Activated CD8-positive, alpha-beta memory T cell treated with anti-CD3 and anti-CD28 coated beads for 48 hours (primary cell): ENCODE results near the gene FOXI1.

ENCODE experiments used
- DNase-seq, 3 experiments: peaks; one replicate each; pipeline ENCODE4 v3.0.0-alpha.2; 2020; ENCODE audit warnings: low read depth in 2 of 3, low spot score in 2 of 3

The FOXI1 gene

DNA sequence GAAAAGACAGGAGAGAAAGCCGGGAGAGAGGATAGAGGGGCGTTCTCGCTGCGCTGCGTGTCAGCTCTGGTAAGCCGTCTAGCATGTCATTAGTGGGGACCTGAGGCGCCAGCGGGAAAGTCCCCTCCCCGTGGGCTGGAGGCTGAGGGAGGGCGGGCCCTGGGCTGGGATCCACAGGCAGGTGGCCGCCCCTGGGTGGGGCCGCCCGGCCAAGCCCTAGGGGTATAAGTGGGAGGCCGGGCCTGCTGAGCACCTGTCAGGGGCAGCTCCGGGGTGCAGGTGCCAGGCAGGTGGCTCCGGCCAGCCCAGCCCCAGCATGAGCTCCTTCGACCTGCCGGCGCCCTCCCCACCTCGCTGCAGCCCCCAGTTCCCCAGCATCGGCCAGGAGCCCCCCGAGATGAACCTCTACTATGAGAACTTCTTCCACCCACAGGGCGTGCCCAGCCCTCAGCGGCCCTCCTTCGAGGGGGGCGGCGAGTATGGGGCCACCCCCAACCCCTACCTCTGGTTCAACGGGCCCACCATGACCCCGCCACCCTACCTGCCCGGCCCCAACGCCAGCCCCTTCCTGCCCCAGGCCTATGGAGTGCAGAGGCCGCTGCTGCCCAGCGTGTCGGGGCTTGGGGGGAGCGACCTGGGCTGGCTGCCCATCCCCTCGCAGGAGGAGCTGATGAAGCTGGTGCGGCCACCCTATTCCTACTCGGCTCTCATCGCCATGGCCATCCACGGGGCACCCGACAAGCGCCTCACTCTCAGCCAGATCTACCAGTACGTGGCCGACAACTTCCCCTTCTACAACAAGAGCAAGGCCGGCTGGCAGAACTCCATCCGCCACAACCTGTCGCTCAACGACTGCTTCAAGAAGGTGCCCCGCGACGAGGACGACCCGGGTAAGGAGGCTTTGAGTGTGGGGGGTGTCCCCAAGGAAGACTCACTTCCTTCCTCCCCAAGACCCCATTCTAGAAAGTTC lies at the start of gene FOXI1:
TSS of gene FOXI1 (plus strand) at position 256 of the 970 bp plus-strand sequence. CDS start at position 317, 61 bp downstream.
- DNase-seq = no peak

DNA sequence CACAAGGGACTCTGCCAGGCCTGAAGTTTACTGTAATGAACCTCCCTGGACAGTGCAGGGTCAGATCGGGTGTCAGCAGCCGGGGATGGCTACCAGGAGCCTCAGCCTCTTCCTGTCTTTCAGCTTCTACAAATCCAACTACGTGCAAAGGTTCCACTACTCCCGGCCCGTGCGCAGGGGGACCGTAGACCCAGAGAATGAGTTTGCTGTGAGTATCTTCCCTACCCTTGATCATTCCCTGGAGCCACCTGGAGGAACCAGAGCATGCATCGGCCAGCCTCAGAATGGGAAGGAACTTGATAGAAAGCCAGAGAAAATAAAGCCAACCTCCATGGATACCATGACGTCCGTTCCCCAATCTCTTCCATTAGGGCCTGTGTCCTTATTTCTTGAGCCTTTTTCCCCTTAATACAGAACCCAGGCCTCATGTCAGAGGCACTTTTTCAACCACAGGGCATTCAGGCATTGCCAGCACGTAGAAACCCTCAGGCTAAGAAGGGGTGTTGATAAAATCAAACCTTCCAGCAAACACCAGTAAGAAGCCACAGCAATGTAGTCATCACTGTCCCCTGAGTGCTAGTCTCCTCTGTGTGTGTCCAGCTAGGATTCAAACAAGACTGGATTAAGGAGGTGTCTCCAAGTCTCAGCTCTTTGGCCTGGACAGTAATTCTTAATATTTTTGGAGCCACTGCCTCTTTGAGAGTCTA lies 49.0 kb upstream of the FOXI1 start:
- DNase-seq = no peak

DNA sequence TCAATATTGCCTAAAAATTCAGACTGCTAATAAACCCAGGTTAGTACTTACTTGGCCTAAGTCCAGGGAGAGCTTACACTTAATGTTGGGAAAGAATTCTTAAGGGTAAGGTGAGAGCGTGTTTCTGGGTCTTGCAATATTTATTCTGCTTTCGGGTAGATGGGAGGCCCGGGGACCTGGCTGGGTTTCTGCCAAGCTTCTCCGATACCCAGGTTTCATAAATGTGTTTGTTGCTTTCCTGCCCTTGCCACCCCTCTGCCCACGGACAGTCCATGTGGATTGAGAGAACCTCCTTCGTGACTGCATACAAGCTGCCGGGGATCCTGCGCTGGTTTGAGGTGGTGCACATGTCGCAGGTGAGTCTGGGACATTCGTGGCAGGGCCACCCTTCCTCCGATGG lies 48.4 kb upstream of the FOXI1 start:
- DNase-seq = no peak

DNA sequence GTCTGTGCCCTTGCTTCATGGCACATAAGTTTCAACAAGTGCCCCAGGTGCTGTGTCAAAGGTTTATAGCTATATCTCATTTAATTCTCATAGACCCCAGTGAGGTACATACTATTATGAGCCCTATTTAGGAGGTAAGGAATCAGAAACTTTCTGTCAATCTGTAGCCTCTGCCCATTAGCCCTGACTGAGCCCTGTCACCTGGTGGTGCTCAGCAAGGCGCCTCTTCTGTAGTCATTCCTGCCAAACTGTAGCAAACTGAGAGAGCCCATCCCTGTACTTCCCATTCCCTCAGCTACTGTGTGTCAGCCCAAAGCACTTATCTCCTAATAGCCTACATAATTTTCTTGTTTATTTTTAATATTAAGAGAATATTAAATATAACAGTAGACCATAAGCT lies 46.5 kb upstream of the FOXI1 start:
- no peak for DNase-seq

DNA sequence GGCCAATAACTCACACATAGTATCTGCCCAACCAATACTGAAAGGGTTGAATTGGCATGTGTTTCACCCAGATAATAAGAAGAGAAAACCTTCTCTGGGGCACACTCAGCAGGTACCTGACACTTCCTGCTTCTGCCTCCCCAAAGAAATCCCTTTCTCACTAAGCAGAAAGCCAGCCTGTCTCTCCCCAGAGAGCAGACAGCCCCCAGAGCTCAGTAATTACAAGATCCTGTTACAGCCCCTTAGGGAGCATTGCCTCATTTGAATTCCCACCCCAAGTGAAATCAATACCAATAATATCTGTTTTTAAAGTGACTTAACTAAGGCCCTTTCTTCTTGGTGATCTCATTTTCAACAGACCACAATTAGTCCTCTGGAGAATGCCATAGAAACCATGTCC lies 38.5 kb upstream of the FOXI1 start:
- DNase-seq = no peak

DNA sequence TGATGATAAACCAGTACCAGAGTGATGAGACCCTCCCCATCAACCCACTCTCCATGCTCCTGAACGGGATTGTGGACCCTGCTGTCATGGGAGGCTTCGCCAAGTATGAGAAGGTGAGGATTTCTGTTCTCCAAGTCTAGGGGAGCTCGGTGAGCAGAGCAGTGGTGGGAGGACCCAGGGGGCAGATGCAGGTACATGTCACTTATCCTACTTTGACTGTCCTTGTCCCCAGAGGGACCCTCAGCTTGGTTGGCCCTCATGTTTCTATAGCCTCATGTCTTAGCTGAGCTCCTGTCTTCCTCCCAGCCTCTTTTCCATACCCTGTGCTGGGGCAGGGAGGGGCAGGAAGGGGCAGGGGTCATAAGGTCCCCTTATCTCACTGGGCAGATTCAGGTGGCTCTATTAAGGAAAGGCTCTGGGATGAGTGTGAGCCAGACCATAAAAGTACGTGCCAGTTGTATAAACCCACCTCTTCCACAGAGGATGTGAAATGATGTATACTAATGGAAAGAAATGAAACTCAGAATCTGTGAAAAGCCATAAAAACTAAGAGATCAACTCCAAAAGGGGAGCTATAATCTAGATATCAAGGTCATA lies 38.0 kb upstream of the FOXI1 start:
- DNase-seq = no peak

DNA sequence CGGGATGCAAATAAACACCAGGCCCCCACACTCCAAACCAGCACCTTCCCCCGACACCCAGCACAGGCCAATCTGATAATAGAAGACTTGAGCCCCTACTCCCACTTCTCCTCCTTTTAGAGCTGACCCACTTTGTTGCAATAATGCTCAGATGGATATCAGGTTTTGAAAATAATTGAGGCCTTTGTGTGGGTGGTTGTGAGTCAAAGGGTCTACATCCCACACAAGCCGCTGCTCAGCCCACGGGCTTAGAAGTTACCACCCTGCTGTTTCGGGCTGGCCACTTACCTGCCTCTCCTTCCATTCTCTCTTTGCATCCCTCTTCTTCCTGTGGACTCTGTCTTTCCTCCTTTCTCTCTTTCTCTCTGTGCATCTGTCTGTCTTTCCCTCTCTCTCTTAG lies 36.2 kb upstream of the FOXI1 start:
- no peak for DNase-seq

DNA sequence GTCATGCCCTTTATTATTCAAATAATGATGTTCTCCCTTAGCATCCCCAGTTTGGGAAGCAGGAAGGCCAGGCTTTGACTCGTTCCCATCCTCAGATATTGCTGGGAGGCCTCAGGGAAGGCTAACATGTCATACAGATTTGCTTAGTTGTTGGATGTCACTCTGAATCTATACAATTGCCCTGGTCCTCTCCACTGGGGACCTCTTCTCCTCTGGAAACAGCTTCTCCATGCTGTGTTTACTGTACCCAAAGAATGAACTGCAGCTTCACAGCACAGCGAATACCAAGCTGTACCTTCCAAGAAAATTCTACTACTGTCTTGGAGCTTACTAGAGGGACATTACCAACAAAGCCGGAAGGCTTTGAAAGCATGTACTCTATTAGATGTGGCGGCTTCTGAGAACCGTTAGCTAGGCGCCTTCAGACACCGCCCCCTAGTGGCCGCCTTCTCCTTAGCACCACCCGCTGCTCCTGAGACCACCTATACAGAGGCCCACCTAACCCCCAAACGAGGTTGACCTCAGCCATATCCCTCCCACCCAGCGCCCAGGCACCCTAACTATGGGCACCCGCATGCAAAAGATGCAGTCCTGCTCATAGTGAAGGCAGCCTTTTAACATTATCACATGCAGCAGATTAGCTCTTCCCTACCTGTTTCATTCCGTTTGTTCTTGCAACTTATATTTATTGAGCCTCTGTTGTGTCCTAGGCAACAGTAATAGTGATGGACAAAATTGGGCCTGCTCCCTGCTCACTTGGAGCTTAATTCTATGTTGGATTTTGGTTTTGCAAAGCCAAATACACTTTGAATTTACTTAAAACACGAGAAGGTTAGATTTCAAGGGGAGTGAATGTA lies 34.9 kb upstream of the FOXI1 start:
- peak in 1 of 3 experiments; percentile 27 for DNase-seq

DNA sequence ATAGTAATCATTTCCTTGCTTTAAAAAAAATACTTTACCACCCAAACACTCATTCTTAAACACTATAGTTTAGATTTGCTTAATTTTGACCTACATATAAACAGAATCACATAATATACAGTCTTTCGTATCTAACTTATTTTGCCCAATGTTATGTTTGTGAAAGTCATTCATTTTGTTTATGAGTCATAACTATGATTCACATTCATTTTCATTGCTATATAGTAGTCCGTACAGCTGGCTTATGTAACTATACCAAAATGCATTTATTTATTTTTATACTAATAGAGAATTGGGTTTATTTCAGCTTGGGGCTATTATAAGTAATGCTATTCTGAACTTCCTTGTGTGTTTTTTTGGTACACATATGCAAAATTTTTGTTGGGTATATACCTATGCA lies 33.9 kb upstream of the FOXI1 start:
- DNase-seq = no peak

DNA sequence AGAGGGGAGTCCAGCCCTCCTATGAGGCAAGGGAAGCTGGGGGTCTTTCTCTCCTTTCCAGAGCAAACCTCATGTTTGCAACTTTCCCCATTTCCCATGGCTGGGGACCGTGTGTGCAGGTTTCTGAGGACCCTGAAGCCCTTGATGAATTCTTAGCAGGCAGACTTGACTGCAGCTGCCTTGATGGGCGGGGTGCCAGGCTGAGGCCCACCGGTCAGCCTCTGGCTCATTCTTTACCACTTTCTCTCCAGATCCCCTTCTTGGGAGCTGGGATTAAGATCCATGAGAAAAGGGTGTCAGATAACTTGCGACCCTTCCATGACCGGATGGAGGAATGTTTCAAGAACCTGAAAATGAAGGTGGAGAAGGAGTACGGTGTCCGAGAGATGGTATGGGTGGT lies 30.0 kb upstream of the FOXI1 start:
- no peak for DNase-seq

DNA sequence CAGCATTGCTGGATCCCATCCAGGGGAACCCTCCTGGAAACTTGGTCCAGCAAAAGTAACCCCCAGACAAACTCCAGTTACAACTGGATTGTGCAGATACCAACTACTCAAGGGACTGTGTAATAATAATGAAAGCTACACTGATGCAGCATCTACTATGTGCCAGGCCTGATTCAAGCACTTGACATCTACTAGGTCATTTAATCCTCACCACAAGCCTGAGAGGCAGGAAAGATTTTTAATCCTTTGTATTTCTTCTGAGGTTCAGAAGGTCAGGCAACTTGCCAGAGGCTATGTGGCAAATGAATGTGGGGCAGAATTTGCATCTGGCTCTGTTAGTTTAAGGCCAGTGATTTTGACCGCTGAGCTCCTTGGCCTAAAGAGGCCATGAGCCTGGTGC lies 29.5 kb upstream of the FOXI1 start:
- DNase-seq = no peak

DNA sequence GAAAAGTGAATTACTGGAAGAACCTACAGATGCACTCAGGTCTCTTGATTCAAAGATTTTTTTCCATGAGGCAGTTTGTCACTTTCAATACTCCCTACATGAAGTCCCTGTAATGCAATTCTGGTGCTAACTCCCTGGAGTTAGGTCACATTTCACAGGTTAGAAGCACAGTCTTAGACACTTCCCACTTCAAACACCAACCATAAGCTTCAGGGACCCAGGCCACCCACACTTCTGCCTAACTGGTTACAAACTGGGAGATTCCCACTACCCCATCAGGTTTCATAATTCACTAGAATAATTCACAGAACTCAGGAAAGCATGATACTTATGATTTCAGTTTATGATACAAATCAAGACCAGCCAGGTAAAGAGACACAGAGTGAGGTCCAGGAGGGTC lies 29.0 kb upstream of the FOXI1 start:
- DNase-seq = no peak

DNA sequence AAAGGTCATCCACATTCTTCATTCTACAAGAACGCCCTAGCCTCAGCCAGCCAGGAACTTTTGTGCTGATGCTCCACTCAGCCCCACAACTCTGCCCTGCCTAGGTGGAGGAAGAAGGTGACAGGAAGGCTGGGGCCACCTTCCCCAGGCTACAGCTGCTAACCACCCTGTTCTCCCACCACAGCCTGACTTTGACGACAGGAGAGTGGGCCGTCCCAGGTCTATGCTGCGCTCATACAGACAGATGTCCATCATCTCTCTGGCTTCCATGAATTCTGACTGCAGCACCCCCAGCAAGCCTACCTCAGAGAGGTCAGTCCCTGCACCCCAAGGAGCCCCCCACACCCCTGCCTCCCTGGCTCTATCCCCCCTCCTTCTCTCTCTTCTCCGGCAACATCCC lies 28.2 kb upstream of the FOXI1 start:
- DNase-seq = no peak

DNA sequence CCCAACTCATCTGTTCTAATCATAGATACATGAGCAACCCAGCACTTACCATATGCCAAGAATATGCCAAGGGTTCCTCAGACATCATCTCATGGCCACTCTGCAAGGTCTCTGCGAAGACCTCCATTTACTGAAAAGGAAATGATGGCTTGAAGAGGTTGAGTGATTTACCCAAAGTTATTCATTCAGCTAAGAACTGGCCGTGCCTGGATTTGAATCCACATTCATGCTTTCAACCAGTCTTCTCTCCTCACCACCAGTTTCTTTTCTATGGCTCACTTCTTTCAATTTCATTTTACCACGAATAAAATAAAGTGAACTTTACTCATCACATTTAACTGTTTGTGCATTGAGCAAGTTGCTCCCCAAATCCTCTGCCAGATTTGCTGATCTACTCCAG lies 27.2 kb upstream of the FOXI1 start:
- DNase-seq = no peak

DNA sequence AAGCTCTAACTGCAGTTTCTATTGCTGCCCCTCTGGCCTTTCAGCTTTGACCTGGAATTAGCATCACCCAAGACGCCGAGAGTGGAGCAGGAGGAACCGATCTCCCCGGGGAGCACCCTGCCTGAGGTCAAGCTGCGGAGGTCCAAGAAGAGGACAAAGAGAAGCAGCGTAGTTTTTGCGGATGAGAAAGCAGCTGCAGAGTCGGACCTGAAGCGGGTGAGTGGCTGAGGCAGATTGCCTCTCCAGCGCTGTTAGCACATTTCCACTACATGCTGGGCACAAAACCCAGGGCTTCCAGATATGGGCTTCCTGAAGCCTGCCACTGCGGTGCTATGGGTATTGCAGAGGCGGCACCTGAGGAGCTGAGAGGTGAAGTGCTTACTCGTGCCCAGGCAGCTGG lies 26.8 kb upstream of the FOXI1 start:
- no peak for DNase-seq

DNA sequence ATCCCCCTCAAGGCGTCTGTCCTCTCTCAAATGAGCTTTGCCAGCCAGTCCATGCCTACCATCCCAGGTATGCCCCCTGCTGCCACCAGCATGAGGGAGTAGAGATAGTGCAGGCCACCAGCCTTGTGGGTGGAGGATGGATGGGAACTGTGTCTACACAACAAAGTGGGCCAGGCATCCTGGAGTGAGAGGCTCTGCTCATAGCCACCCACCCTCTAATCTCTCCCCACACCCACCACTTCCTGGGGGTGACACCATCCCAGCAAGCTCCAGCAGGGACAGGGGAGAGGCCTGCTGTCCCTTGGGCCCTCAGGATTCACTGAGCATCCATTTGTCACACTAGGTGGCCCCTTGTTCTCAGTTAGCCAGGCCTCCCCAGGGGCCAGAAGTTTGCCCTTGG lies 25.5 kb upstream of the FOXI1 start:
- no peak for DNase-seq

DNA sequence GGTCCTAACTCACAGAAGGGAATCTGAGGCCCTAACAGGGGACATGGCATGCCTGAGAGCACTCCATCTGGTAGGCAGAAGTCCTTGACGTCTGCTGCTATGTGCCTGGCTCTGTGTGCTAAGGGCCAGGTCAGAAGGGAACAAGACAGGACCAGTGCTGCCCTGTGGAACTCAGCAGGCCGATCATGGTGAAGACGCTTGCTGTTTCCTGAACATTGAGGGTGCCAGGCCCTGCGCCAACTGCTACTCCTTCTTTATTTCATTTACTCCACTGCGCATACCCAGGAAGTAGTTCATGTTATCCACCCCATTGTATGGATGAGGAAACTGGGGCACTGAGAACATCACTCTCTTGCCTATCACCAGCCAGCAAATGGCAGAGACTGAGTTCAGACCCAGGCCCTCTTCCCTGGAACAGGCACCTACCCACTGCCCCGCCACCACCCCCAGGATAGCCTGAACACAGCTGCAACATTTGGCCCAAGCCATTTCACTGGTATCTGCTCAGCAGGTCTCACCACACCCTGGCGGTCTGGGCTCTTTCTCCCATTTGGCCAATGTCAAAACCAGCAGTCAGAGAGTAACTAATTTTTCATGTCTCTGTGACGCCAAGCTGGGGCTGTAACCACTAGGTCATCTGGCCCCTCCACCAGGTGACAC lies 24.8 kb upstream of the FOXI1 start:
- DNase-seq = no peak

DNA sequence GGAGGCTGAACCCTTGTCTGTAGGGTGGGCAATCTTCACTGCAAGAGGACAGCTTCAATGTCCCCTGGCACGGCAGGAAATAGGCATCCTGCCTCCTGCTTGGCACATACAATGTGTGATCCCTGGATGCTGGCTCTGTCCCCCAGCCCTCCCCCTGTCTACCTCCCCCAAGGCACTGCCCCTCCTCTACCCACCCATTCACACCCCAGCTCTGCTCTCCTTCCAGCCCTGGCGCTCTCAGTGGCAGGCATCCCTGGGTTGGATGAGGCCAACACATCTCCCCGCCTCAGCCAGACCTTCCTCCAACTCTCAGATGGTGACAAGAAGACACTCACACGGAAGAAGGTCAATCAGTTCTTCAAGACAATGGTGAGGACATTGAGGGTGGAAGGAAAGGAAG lies 24.1 kb upstream of the FOXI1 start:
- no peak for DNase-seq

DNA sequence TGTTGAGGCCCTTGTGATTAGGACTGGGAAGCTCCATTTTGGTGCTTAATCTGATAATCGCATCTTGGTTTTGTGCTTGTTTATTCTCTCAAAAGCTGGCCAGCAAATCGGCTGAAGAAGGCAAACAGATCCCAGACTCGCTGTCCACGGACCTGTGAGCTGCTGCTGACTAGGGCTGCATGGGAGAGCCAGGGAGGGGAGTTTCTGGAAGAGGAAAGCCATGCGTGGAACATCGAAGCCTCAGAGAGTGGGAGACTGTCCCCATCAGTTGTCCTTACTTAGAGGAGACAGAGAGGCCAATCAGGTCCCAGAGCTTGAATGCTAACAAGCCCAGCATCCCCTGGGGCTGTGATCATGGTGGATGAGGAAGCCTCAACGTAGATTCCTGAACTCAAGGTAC lies 23.0 kb upstream of the FOXI1 start:
- DNase-seq = no peak

DNA sequence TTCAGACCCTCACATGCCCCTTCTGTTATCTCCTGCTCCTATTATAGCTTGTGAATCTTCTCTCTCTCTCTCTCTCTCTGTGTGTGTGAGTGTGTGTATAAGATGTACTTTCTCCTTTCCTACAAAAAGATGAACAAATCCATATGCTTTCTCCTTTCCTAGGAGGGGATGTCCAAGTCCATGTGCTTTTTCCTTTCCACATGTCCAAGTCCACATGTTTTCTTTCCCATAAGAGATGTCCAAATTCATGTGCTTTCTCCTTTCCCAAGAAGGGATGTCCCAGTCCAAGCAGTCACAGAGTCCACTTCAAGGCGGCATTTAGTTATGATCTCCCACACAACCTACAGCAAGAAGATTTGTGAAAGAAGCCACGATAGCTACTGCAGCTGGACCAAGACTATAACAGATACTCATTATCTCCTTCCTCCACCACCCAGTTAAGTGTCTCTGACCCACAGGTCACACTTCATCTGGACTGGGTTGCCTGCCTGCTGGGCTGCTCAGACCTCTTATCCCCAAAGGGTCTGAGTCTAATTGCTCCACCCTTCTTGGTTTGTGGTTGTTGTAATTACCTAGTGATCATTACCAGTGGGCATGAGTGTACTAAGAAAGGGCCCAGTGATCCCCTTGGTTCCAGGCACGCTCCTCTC lies 18.4 kb upstream of the FOXI1 start:
- DNase-seq = no peak
